Measurements from ENCODE around the gene LRCH4.
"Not testable (repeated sequence)": the region's sequence is repeated elsewhere in the genome, so short reads cannot be mapped to it uniquely, and the experiment has no call there.

Gene LRCH4

GRCh38 chr7:100543586-100543985 lies 42.3 kb downstream of the LRCH4 start:
- no peak for DNase-seq

DNA sequence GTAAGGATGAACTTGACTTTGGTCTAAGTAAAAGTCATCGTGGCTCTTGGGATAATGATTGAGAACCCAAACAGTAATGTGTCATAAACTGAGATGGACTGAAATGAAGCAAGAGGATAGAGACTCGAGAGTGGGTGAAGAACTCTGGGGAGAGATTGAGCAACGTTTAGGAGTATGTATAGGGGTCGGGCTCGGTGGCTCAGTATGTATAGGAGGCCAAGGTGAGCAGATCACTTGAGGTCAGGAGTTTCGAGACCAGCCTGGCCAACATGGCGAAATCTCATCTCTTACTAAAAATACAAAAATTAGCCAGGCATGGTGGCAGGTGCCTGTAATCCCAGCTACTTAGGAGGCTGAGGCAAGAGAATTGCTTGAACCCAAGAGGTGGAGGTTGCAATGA lies 44.6 kb downstream of the LRCH4 start:
- DNase-seq = not testable (repeated sequence)

DNA sequence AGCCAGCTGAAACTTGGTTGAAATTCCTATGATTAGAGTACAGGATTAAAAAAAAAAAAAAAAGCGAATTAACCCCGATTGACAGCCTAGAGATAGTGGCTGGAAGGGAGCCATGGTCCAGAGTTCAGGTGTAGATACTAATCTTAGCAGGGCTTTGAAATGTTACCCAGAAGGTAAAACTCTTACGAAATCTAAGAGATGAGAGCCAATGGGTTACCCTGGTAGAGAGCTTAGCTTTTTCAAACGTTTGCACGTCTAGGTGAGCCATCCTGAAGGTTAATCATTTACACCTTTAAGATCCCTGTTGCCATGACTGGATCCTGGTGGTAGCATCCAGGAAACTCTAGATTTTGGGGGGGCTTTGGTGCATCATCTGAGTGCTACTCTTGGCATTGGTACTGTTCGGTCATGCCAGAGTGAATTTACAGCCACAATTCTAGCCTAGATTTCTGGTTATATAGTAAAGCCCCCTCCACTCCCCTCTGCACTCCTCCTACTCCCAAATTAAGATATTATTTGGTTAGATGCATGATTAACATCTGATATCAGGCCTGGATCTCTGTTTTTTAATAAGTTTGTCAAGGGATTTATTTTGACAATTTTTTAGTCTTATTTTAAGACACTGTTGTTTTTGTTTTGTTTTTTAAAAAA lies 45.7 kb downstream of the LRCH4 start:
- DNase-seq = no peak

GRCh38 chr7:100539436-100540006 lies 46.4 kb downstream of the LRCH4 start:
- DNase-seq = no peak

DNA sequence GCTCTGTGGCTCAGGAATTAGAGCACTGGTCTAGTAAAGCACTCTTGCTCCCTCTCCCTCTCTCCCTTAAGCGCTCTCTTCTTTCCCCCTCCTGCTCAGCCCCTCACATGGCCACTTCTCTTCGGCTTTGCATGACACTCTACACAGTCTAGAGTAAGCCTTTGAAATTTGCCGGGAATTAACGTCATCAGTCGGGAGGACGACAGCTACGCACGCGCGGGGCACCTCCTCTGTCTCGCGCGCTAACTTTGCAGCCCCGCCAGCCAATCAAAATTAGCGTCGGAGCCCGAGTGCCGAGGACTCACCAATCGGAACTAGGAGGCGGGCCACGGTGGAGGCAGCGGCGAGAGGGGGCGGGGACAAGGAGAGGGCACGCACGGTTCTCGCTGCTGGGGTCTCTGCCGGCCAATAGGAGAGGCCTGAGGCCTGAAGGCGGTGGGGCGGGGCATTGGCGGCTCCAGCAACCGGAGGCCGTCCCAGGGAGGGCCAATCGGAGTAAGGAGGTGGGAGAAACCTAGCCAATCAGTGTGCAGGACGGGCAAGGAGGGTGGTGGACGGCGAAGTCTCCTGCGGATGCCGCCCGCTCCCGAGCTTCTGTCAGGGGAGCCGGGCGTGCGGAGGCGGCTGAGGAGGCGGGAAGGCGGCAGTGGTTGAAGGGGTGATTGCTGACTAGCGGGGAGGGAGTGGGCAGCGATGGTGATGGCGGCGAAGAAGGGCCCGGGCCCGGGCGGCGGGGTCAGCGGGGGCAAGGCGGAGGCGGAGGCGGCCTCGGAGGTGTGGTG lies 47.1 kb downstream of the LRCH4 start, which contains the start of gene AGFG2:
TSS of gene AGFG2 (plus strand) at position 550 of the 782 bp plus-strand sequence. CDS start at position 694, 144 bp downstream.
- peak; percentile 100 for DNase-seq

DNA sequence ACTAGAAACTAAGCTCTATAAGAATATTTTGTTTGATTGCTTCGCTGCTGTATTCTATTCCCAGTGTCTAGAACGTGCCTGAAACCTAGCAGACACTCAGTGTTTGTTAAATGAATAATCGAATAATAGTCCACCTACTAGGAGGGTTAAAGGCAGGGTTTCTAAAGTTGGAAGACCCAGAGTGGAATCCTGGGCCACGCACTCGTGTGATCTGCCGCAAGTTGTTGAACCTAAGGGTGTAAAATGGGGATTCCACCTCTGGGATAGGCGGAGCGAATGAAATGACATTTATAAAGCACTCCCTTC lies 47.6 kb downstream of the LRCH4 start:
- no peak for DNase-seq

GRCh38 chr7:100536695-100537094 lies 49.2 kb downstream of the LRCH4 start:
- not testable (repeated sequence) for DNase-seq

DNA sequence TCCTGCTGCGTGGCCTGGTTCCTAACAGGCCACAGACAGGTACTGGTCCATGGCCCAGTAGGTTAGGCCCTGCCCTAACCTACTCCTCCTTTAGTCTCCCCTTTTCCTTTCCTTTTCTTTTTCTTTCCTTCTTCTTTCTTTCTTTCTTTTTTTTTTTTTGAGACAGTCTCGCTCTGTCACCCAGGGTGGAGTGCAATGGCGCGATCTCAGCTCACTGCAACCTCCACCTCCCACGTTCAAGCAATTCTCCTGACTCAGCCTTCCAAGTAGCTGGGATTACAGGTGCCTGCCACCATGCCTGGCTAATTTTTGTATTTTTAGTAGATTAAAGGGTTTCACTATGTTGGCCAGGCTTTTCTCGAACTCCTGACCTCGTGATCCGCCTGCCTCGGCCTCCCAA lies 49.9 kb downstream of the LRCH4 start:
- not testable (repeated sequence) for DNase-seq

- no peak for DNase-seq
Observed at GRCh38 chr7:100532165-100533022, 53.5 kb downstream of the LRCH4 start.

DNA sequence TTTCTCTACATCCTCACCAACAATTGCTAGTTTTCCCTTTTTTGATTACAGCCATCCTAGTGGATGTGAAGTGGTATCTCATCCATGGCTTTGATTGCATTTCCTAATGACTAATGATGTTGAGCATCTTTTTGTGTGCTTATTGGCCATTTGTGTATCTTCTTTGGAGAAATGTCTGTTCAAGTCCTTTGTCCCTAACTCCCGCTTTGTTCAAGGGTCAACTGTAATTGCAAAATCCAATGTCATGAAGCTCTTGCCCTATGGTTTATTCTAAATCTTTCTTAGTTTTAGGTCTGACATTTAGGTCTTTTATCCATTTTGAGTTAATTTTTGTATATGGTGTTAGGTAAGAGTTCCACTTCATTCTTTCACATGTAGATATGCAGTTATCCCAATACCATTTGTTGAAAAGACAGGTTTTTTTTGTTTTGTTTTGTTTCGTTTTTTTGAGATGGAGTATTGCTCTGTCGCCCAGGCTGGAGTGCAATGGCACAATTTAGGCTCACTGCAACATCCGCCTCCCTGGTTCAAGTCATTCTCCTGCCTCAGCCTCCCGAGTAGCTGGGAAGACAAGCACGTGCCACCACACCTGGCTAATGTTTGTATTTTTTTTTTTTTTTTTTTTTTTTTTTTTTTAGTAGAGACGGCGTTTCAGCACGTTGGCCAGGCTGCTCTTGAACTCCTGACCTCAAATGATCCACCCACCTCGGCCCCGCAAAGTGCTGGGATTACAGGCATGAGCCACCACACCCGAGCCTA lies 57.6 kb downstream of the LRCH4 start:
- DNase-seq = not testable (repeated sequence)

Data from T-helper 1 cell (primary cell).